OCI-LY1 (cell line): ENCODE measurements around the gene ELP2.
"Not testable (repeated sequence)": the region's sequence is repeated elsewhere in the genome, so short reads cannot be mapped to it uniquely, and the experiment has no call there.

Experiments
- H2AFZ ChIP-seq: fragments of 200-600 bp; sonication (generic), shearing (Covaris generic); 2 replicates; pipeline ENCODE4 v1.6.0; 2014; ENCODE audit warnings: antibody characterized with exemption, mild to moderate bottlenecking, low read length
- H3F3A ChIP-seq: fragments of 200-600 bp; sonication (generic), shearing (Covaris generic); 2 replicates; pipeline ENCODE4 v1.6.0; 2014; ENCODE audit warnings: mild to moderate bottlenecking, antibody characterized with exemption, low read length, moderate library complexity; ENCODE audit not compliant: insufficient read depth
- H3K27ac ChIP-seq: fragments of 200-600 bp; sonication (generic); 2 replicates; pipeline ENCODE4 v1.5.1; 2014; ENCODE audit warnings: low read length, mixed run types, mild to moderate bottlenecking, low read depth; ENCODE audit not compliant: poor library complexity, severe bottlenecking
- H3K27me3 ChIP-seq: fragments of 200-600 bp; sonication (generic); 2 replicates; pipeline ENCODE4 v1.6.0; 2014; ENCODE audit warnings: antibody characterized with exemption, mild to moderate bottlenecking, low read length, moderate library complexity; ENCODE audit not compliant: insufficient read depth
- H3K36me3 ChIP-seq: fragments of 200-600 bp; sonication (generic); 2 replicates; pipeline ENCODE4 v1.6.1; 2014; ENCODE audit warnings: mild to moderate bottlenecking, antibody characterized with exemption, low read length, moderate library complexity, mixed read lengths; ENCODE audit not compliant: insufficient read depth
- H3K4me1 ChIP-seq: fragments of 200-600 bp; sonication (generic); 2 replicates; pipeline ENCODE4 v1.5.1; 2014; ENCODE audit warnings: mild to moderate bottlenecking, low read length, moderate library complexity; ENCODE audit not compliant: insufficient read depth, severe bottlenecking
- H3K4me2 ChIP-seq: fragments of 200-600 bp; sonication (generic), shearing (Covaris generic); 2 replicates; pipeline ENCODE4 v1.6.1; 2014; ENCODE audit warnings: low read length
- H3K4me3 ChIP-seq: fragments of 200-600 bp; sonication (generic); 2 replicates; pipeline ENCODE4 v1.5.1; 2014; ENCODE audit warnings: low read length, low read depth, mild to moderate bottlenecking, mixed read lengths; ENCODE audit not compliant: poor library complexity, severe bottlenecking
- H3K79me2 ChIP-seq: fragments of 200-600 bp; shearing (Covaris generic); 2 replicates; pipeline ENCODE4 v1.6.1; 2016; ENCODE audit warnings: mixed run types, low read length, mixed read lengths; ENCODE audit not compliant: insufficient read depth
- H3K9ac ChIP-seq: fragments of 200-600 bp; sonication (generic), shearing (Covaris generic); 2 replicates; pipeline ENCODE4 v1.6.1; 2014; ENCODE audit warnings: mild to moderate bottlenecking, low read length, mixed read lengths
- H3K9me2 ChIP-seq: fragments of 200-600 bp; sonication (generic), shearing (Covaris generic); 2 replicates; pipeline ENCODE4 v1.6.1; 2014; ENCODE audit warnings: low read depth, mild to moderate bottlenecking, low read length, mixed read lengths
- H3K9me3 ChIP-seq: fragments of 200-600 bp; shearing (Covaris generic); 2 replicates; pipeline ENCODE4 v1.6.1; 2014; ENCODE audit warnings: low read length, mixed read lengths
- H4K20me1 ChIP-seq: fragments of 200-600 bp; sonication (generic), shearing (Covaris generic); 2 replicates; pipeline ENCODE4 v1.6.0; 2016; ENCODE audit warnings: mild to moderate bottlenecking, low read length; ENCODE audit not compliant: insufficient read depth
- EZH2 ChIP-seq: fragments of 200-600 bp; sonication (generic), shearing (Covaris generic); IDR thresholded peaks from 2 replicates; pipeline ENCODE4 v1.8.0; 2017; ENCODE audit warnings: borderline replicate concordance, mixed run types, mild to moderate bottlenecking, antibody characterized with exemption, low read length, moderate library complexity, mixed read lengths
- TF ChIP-seq, protein P1 (sequence below): fragments of 200-600 bp; sonication (generic), shearing (Covaris generic); IDR thresholded peaks from 2 replicates; pipeline ENCODE4 v1.5.1; 2017; ENCODE audit warnings: mild to moderate bottlenecking, antibody characterized with exemption, low read length, moderate library complexity, mixed read lengths

The ELP2 gene

DNA sequence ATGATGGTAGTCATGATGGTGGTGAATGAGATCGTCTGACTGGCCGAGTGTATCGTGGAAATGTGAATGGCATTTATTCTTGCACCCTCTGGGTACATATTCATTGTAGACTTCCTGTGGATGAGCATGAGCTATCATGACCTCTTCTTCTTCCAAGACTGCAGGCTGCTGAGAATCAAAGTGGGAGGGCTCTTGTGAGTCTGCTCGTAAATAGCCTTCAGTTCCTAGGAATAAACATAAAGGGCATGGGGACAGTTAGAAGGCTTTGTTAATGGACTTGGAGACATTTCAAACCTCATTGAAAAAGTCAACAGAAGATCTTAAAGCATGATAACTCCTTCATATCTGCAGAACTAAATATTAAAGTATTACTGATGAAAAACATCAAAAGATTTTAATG lies 15.4 kb upstream of the ELP2 start:
- Histone ChIP-seq H3K4me1 (no peaks in the 10 kb centered on the region), H3K36me3 (peaks cover 57% of the 10 kb centered on the region), H3F3A (no peaks in the 10 kb centered on the region), H3K27me3 (no peaks in the 10 kb centered on the region), H3K9me3 (no peaks in the 10 kb centered on the region), H2AFZ (no peak overlapping the region), H3K9me2 (no peaks in the 10 kb centered on the region), H3K79me2 (no peaks in the 10 kb centered on the region), H3K4me2 (no peak overlapping the region), H3K9ac (no peak overlapping the region), H4K20me1 (no peaks in the 10 kb centered on the region), H3K27ac (no peak overlapping the region), H3K4me3 (no peak overlapping the region)
- TF ChIP-seq EZH2: no peak
- TF ChIP-seq, protein P1, sequence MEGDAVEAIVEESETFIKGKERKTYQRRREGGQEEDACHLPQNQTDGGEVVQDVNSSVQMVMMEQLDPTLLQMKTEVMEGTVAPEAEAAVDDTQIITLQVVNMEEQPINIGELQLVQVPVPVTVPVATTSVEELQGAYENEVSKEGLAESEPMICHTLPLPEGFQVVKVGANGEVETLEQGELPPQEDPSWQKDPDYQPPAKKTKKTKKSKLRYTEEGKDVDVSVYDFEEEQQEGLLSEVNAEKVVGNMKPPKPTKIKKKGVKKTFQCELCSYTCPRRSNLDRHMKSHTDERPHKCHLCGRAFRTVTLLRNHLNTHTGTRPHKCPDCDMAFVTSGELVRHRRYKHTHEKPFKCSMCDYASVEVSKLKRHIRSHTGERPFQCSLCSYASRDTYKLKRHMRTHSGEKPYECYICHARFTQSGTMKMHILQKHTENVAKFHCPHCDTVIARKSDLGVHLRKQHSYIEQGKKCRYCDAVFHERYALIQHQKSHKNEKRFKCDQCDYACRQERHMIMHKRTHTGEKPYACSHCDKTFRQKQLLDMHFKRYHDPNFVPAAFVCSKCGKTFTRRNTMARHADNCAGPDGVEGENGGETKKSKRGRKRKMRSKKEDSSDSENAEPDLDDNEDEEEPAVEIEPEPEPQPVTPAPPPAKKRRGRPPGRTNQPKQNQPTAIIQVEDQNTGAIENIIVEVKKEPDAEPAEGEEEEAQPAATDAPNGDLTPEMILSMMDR: no peak

DNA sequence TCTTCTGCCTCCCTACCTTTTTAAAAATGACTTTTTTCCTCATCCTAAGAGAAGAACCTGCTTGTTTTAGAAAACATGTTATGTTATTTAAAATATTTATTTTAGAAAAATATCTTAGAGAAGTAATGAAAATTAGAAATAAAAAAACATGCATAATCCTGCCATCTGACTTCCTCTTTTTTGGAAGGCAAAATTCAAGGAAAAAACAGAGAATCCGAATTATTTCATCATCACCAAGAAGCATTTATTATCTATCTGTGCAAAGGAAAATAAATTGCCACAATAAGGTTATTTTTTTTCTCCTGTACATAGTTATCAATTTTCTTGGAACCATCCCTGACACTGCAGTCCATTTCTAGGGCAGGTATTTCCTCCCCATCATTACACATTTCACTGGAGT lies 15.0 kb upstream of the ELP2 start:
- H4K20me1 ChIP-seq: no peaks in the 10 kb centered on the region
- no peaks in the 10 kb centered on the region for H3K4me1 ChIP-seq
- TF ChIP-seq, protein P1: no peak
- TF ChIP-seq EZH2: no peak
- no peak overlapping the region for H2AFZ ChIP-seq
- no peaks in the 10 kb centered on the region for H3F3A ChIP-seq
- H3K36me3 ChIP-seq: peaks cover 53% of the 10 kb centered on the region
- H3K4me3 ChIP-seq: no peak overlapping the region
- H3K27me3 ChIP-seq: no peaks in the 10 kb centered on the region
- H3K9me3 ChIP-seq: no peaks in the 10 kb centered on the region
- no peak overlapping the region for H3K27ac ChIP-seq
- no peak overlapping the region for H3K4me2 ChIP-seq
- no peaks in the 10 kb centered on the region for H3K79me2 ChIP-seq
- H3K9ac ChIP-seq: no peak overlapping the region
- H3K9me2 ChIP-seq: no peaks in the 10 kb centered on the region

DNA sequence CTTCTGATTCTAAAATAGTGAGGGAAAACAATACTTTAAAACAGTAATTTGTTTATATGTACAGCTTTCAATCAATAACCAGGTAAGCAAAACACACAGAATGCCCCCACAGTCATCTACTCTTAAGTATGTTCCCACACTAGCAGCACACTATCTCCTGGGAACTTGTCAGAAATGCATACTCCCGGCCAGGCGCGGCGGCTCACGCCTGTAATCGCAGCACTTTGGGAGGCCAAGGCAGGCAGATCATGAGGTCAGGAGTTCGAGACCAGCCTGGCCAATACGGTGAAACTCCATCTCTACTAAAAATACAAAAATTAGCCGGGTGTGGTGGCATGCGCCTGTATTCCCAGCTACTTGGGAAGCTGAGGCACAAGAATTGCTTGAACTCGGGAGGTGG lies 12.9 kb upstream of the ELP2 start:
- not testable (repeated sequence) for H3F3A ChIP-seq, H4K20me1 ChIP-seq, H3K9me3 ChIP-seq, H3K79me2 ChIP-seq, H3K27ac ChIP-seq, H3K27me3 ChIP-seq, H3K4me2 ChIP-seq, H3K9me2 ChIP-seq, H3K9ac ChIP-seq, H3K4me3 ChIP-seq, H3K4me1 ChIP-seq, H2AFZ ChIP-seq
- peaks cover 52% of the 10 kb centered on the region for H3K36me3 ChIP-seq

DNA sequence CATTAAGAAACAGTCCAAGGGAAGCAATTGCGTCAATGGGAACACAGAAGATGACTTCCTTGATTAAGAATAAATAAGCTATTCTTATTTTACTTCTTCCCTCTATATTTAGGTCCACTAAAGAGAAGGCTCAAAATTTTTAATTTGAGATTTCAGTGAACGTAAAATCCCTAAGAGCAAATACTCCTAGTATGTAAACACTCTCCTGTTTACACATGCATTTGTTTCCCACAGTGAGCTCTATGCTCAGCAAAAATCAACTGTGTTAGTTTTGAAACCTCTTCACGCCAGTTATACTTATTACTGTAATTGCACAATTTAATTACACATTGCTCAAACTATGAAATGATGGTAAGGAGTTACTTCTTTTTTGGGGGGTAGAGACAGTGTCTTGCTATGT lies 9.4 kb upstream of the ELP2 start:
- H3K4me2 ChIP-seq: no peak overlapping the region
- H3K27me3 ChIP-seq: no peaks in the 10 kb centered on the region
- H3K36me3 ChIP-seq: peaks cover 55% of the 10 kb centered on the region
- H3K79me2 ChIP-seq: no peaks in the 10 kb centered on the region
- H4K20me1 ChIP-seq: no peaks in the 10 kb centered on the region
- TF ChIP-seq, protein P1: no peak
- TF ChIP-seq EZH2: no peak
- H2AFZ ChIP-seq: no peak overlapping the region
- no peak overlapping the region for H3K4me3 ChIP-seq
- H3K27ac ChIP-seq: no peak overlapping the region
- H3K9me3 ChIP-seq: no peaks in the 10 kb centered on the region
- H3F3A ChIP-seq: no peaks in the 10 kb centered on the region
- H3K9me2 ChIP-seq: no peaks in the 10 kb centered on the region
- H3K9ac ChIP-seq: no peak overlapping the region
- H3K4me1 ChIP-seq: no peaks in the 10 kb centered on the region
